ENCODE measurements around the gene HSPBP1. TPM values are rescaled to one million over a fixed set of nuclear protein-coding genes. Genes with fewer than 3 reads are reported as not detected.
"Not testable (repeated sequence)": the region's sequence is repeated elsewhere in the genome, so short reads cannot be mapped to it uniquely, and the experiment has no call there.

The HSPBP1 gene
- total and polyA plus RNA-seq, 4 donors, result 19.3 to 62.2 (median 51.7) TPM

- DNase-seq, result no peak
- TF ChIP-seq, protein P1, sequence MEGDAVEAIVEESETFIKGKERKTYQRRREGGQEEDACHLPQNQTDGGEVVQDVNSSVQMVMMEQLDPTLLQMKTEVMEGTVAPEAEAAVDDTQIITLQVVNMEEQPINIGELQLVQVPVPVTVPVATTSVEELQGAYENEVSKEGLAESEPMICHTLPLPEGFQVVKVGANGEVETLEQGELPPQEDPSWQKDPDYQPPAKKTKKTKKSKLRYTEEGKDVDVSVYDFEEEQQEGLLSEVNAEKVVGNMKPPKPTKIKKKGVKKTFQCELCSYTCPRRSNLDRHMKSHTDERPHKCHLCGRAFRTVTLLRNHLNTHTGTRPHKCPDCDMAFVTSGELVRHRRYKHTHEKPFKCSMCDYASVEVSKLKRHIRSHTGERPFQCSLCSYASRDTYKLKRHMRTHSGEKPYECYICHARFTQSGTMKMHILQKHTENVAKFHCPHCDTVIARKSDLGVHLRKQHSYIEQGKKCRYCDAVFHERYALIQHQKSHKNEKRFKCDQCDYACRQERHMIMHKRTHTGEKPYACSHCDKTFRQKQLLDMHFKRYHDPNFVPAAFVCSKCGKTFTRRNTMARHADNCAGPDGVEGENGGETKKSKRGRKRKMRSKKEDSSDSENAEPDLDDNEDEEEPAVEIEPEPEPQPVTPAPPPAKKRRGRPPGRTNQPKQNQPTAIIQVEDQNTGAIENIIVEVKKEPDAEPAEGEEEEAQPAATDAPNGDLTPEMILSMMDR (IDR thresholded peaks at IDR 0.05; ENCODE audit: control extremely low read depth, extremely low read depth), result no peak
- 85 to 86% methylated on average over 18 of the region's 18 CpGs for WGBS, 2 donors
- Histone ChIP-seq H3K27me3 (ENCODE audit: control insufficient read depth in 3 of 3, insufficient read depth in 3 of 3, low read length in 2 of 3) (no peaks in the 10 kb centered on the region), H3K4me1 (ENCODE audit: control insufficient read depth in 5 of 5, insufficient read depth in 5 of 5, low read length in 5 of 5) (no peaks in the 10 kb centered on the region), H3K4me3 (no peak overlapping the region), H3K9ac (ENCODE audit: insufficient read depth in 1 of 2, low read length in 2 of 2) (no peak overlapping the region), H3K27ac (ENCODE audit: low read depth in 1 of 2, low read length in 1 of 2) (no peak overlapping the region), H3K9me3 (ENCODE audit: control insufficient read depth in 4 of 4, insufficient read depth in 3 of 4, low read length in 3 of 4) (no peaks in the 10 kb centered on the region), H3K36me3 (ENCODE audit: control insufficient read depth in 4 of 4, insufficient read depth in 4 of 4, low read length in 4 of 4) (peaks cover 0 to 56% (median 10%) of the 10 kb centered on the region in 4 donors)
- ATAC-seq (ENCODE audit: insufficient read depth, low FRiP score), result no peak
Observed at GRCh38 chr19:55226788-55227187, 53.1 kb downstream of the HSPBP1 start.

GRCh38 chr19:55226273-55226672, 53.6 kb downstream of the HSPBP1 start:
- Histone ChIP-seq H3K4me3 (no peak overlapping the region), H3K4me1 (ENCODE audit: control insufficient read depth in 5 of 5, insufficient read depth in 5 of 5, low read length in 5 of 5) (no peaks in the 10 kb centered on the region), H3K9ac (ENCODE audit: insufficient read depth in 1 of 2, low read length in 2 of 2) (no peak overlapping the region), H3K27ac (ENCODE audit: low read depth in 1 of 2, low read length in 1 of 2) (no peak overlapping the region), H3K27me3 (ENCODE audit: control insufficient read depth in 3 of 3, insufficient read depth in 3 of 3, low read length in 2 of 3) (no peaks in the 10 kb centered on the region), H3K36me3 (ENCODE audit: control insufficient read depth in 4 of 4, insufficient read depth in 4 of 4, low read length in 4 of 4) (peaks cover 0 to 50% (median 7%) of the 10 kb centered on the region in 4 donors), H3K9me3 (ENCODE audit: control insufficient read depth in 4 of 4, insufficient read depth in 3 of 4, low read length in 3 of 4) (no peaks in the 10 kb centered on the region)
- DNase-seq (no peak), ATAC-seq (ENCODE audit: insufficient read depth, low FRiP score) (no peak)
- WGBS, 2 donors, result 83 to 93% methylated on average over 9 of the region's 9 CpGs
- TF ChIP-seq, protein P1 (IDR thresholded peaks at IDR 0.05; ENCODE audit: control extremely low read depth, extremely low read depth), result no peak

- H3K36me3 ChIP-seq (ENCODE audit: control insufficient read depth in 4 of 4, insufficient read depth in 4 of 4, low read length in 4 of 4), result peaks cover 0 to 43% (median 2%) of the 10 kb centered on the region in 4 donors
- H3K4me3 ChIP-seq, result no peak overlapping the region
- TF ChIP-seq, protein P1 (IDR thresholded peaks at IDR 0.05; ENCODE audit: control extremely low read depth, extremely low read depth), result no peak
- DNase-seq (no peak), ATAC-seq (ENCODE audit: insufficient read depth, low FRiP score) (no peak)
- no peak overlapping the region for H3K9ac ChIP-seq (ENCODE audit: insufficient read depth in 1 of 2, low read length in 2 of 2)
- H3K27ac ChIP-seq (ENCODE audit: low read depth in 1 of 2, low read length in 1 of 2), result no peak overlapping the region
- H3K27me3 ChIP-seq (ENCODE audit: control insufficient read depth in 3 of 3, insufficient read depth in 3 of 3, low read length in 2 of 3), result no peaks in the 10 kb centered on the region
- H3K4me1 ChIP-seq (ENCODE audit: control insufficient read depth in 5 of 5, insufficient read depth in 5 of 5, low read length in 5 of 5), result no peaks in the 10 kb centered on the region
- H3K9me3 ChIP-seq (ENCODE audit: control insufficient read depth in 4 of 4, insufficient read depth in 3 of 4, low read length in 3 of 4), result peaks cover 0 to 3% (median 0%) of the 10 kb centered on the region in 4 donors
- 74 to 78% methylated on average over 7 of the region's 7 CpGs for WGBS, 2 donors
Observed at GRCh38 chr19:55225415-55225958, 54.4 kb downstream of the HSPBP1 start.

GRCh38 chr19:55224679-55225414, 55.1 kb downstream of the HSPBP1 start:
- not testable (repeated sequence) for ATAC-seq (ENCODE audit: insufficient read depth, low FRiP score); H3K4me3 ChIP-seq; H3K9me3 ChIP-seq (ENCODE audit: control insufficient read depth in 4 of 4, insufficient read depth in 3 of 4, low read length in 3 of 4); H3K4me1 ChIP-seq (ENCODE audit: control insufficient read depth in 5 of 5, insufficient read depth in 5 of 5, low read length in 5 of 5); H3K27ac ChIP-seq (ENCODE audit: low read depth in 1 of 2, low read length in 1 of 2); DNase-seq; H3K9ac ChIP-seq (ENCODE audit: insufficient read depth in 1 of 2, low read length in 2 of 2); H3K27me3 ChIP-seq (ENCODE audit: control insufficient read depth in 3 of 3, insufficient read depth in 3 of 3, low read length in 2 of 3)
- H3K36me3 ChIP-seq (ENCODE audit: control insufficient read depth in 4 of 4, insufficient read depth in 4 of 4, low read length in 4 of 4), result peaks cover 0 to 38% (median 0%) of the 10 kb centered on the region in 4 donors
- WGBS, 2 donors, result 61 to 69% methylated on average over 11 of the region's 11 CpGs
